ENCODE data around the gene NTNG1. TPM values are rescaled to one million over a fixed set of nuclear protein-coding genes. Genes with fewer than 3 reads are reported as not detected.

NTNG1 gene
- total RNA-seq, 1 donor from 2014 or later = 17.5 TPM

DNA sequence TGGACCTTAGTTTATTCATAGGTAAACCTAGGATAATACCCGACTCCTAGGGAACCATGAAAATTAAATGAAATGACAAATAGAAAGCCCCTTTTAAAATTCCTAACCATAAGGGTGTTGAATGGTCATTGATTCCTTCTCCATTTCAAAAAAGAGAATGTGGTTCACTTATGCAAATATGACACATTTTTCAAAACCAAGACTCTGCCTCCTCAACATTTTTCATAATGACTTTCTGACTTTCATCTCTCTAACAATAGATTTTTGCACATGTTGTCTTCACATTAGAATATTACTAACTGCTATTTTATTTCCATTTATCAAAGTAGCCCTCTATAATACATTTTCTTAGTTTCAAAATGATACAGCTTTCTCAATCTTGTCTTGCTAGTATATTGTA lies 169.1 kb downstream of the NTNG1 start:
- FAIRE-seq (no peak), DNase-seq (ENCODE audit: low spot score in 2 of 2) (no peak)

DNA sequence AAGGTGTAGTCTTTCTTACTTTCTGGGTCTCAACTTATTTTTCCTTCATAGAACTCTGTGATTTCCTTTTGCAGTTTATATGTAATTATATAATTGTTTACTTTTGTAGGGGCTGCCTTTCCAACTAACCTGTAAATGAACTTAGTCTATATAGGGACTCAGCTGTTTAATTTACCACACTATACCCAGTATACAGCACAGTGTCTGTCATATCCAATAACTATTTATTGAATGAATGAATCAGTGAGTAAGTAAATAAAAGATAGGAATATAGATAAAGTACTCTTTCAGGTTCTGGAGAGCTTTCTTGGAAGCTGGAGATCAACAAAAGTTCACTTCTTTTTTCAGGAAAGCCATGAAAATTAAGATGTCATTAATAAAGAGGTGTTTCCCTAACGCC lies 174.8 kb downstream of the NTNG1 start:
- no peak for FAIRE-seq

DNA sequence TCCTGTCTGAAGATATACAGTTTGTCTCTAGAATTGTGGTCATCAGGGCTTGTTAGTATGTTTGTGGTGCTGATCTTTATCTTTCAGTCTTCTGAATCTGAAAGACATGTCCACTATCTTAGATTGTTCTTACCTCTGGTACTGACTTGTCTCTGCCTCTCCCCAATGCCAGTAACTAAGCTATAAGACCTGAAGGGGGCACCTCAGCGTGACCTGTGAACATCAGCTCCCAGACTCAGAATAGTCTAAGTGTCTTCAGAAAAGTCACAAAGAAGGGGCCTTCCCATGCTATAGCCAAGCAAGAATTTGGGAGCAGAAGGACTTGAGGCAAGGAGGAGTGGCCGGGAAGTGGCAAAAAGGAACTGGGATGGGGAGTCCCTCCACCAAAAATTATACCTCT lies 178.1 kb downstream of the NTNG1 start:
- no peak for DNase-seq (ENCODE audit: low spot score in 2 of 2)
- no peak for FAIRE-seq

More for the DNA sequence above, 174.8 kb downstream of the NTNG1 start:
- DNase-seq (ENCODE audit: low spot score in 2 of 2) = no peak

DNA sequence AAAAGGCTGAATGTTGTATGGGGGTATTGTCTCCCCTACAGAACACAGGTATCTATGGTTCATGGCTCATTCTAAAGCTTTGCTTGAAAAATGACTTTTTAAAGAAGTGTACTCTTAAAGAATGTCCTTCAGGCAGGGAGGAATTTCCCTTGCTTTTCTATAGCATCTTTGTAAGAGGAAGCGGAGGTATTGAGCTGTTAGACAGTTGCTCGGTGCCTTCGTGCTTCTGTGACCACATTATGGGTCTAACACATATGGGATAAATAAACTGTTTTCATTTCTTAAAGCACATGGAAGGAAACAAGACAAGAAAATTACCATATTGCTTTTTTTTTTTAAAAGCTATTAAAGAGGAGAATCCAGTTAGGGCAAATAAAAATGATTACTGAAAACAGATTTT lies 182.9 kb downstream of the NTNG1 start:
- FAIRE-seq (no peak), DNase-seq (ENCODE audit: low spot score in 2 of 2) (no peak)

DNA sequence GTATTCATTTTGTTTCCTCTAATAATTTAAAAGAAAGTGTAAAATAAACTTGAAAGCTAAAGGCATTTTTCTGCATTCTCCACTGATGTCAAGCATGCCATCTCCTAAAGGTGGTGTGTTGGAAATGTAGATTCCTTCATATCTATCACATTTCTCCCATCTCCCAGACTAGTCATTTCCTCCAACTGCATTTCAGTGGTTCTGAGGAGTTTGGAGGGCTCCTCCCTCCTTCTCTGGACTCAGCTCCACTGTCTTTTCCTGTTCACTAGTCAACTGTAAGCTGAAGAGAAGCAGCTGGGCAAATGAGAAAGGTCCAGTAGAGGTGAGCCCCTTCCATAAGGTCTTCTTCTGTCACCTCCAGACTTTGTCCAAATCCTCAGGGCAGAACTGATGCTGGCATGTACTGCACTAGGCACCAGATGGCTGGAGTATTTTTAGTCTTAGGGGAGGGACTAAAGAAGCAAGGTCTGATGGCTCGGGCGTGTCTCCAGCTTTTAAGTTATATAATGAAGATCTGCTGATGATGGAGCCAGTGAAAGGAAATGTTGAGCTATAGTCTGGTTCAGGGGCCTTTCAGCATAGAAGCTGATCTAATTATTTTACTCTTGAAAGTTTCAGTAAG lies 186.1 kb downstream of the NTNG1 start:
- no peak for DNase-seq (ENCODE audit: low spot score in 2 of 2)
- FAIRE-seq = no peak

DNA sequence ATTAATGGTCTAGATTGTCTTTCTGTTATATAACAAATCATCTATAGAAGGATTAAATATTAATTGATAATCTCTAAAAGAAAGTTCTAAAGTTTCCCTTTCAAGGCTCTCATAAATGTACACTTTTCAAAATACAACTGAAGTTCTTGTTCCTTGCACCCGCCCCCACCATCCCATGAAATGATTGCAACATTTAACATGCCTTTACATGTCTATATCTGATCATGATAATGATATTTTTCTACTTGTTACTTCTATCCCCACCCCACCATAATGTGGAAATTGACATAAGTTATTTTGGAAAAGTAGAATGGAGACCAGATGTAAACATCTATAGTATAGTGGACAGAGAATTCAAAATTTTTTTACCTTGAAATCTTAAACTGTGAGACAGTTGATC lies 186.6 kb downstream of the NTNG1 start:
- no peak for DNase-seq (ENCODE audit: low spot score in 2 of 2)
- FAIRE-seq = no peak

DNA sequence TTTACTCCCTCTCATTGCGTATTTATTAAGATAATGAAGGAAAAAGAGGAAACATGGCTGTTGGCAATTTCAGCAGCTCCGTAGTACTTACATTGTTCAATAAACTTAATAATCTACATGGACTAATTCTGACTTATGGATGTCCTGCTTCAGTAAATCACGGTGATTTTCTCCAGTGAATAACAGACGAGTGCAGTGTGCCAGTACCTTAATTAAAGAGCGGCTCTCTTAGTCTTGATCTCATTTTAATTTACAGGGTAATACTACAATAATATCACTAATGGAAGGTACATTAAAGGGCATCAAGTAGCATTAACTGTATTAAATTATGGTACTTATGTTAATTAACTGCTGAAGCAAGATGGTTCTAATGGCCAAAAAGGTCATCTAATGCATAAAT lies 187.2 kb downstream of the NTNG1 start:
- DNase-seq (ENCODE audit: low spot score in 2 of 2) (no peak), FAIRE-seq (no peak)

DNA sequence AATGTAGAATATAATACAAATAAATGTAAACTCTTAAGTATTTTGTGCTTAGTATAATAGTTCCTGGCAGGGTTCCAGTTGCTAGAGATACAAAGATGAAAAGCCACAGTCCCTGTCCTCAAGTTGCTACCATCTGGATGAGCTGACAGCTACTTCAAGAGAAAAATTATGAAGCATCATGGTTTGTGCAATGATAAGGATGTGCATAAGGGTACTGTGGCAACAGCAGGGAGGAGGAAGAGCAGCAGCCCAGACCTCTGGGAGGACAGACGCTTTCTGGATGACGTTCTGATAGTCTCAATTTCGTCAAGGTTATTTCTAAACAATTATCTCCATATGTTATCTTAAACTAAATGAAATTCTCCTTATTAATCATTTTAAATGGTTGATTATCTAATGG lies 198.9 kb downstream of the NTNG1 start:
- FAIRE-seq = no peak

DNA sequence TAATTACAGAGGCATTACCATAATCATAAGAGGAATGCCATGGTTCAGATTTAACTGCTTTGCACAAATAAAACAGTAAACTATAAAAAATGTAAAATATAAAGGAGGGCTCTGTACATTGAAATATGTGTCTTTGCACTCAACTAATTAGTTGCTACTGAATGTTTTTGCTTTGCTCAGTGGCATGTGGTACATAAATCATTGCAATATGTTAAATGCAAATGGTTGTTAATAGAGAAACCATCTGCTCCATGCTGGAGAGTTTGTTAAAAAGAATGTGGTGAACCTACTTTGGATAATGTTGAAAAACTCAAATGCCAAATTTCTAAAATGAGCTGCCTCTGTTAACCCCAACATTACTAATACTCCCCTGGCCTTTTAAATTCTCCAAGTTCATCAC lies 201.5 kb downstream of the NTNG1 start:
- DNase-seq (ENCODE audit: low spot score in 2 of 2) (no peak), FAIRE-seq (no peak)

More for the DNA sequence above, 198.9 kb downstream of the NTNG1 start:
- DNase-seq (ENCODE audit: low spot score in 2 of 2) = no peak

DNA sequence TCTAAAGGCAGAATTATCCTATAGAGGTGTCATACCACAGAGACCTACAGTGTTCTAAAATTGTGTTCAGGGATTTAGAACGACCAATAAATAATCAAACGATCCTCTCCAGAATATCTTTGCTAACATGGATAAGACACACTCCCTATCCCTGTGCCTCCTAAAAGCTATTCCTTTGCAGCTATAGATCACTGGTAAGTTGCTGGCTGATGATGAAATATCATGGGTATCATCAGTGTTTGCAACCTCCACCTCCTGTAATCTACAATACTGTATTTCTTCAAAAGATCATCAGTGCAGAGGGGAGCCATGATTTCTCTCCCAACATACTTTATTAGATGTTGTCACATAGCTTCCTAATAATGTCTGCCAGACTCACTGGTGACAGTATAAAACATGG lies 201.9 kb downstream of the NTNG1 start:
- FAIRE-seq = no peak

DNA sequence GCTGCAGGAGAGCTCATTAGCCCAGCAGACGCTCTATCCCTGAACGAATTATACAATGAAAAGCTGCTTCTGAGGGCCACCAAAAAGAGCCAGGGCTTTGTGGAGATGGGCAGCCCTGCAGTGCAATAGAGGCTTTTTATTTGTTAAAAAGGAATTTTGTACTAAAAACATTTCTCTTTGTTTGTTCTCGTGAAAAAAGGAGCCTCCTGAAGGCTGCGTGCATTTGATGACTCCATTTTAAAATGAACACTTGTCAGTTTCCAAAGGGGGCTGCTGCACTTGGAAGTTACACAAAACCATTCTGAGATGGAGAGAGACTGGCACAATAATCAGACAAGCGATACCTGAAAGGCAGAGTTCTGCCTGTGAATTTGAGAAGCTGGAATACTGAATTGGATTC lies 202.8 kb downstream of the NTNG1 start:
- DNase-seq (ENCODE audit: low spot score in 2 of 2) = no peak
- no peak for FAIRE-seq

More for the DNA sequence above, 201.9 kb downstream of the NTNG1 start:
- DNase-seq (ENCODE audit: low spot score in 2 of 2) = no peak

DNA sequence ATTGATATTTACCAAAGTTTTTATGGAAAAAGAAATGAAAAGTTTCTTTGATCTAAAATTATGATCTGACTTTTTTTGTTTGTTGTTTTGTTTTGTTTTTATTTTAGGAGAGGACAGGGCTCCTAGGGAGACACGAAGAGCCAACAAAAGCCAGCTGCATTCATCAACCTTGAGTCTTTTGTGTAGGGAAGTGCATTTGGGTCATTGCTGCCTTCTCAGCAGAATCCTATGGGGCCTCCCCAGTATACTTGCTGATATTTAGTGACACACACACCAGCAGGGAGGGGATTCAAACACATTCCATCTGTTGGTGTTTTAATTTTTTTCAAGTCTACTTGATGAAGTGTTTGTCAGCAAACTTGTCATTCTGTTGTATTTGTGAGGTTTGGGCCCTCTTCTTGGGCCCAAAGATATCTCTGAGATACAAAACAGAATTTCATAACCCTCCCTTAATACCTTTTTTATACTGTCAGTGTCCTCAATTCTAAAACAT lies 203.5 kb downstream of the NTNG1 start:
- FAIRE-seq (no peak), DNase-seq (ENCODE audit: low spot score in 2 of 2) (no peak)

DNA sequence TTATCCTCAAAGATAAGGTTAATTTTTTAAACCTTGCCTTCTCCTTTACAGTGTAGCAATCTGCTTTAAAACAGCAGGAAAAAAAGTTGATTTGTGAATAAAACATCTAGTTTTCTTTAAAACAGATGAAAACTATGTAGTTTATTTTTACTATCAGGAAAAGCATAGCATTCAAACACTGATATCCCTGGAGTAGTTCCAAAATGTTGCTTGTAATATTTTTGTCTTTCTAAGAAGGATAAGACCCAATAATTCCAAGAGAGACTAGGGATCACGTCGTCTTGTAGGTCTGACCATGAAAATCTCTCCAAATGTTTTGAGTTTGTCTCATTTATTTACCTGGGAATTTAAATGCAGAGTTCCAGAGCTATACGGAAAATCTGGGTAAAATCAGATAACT lies 204.0 kb downstream of the NTNG1 start:
- no peak for FAIRE-seq

DNA sequence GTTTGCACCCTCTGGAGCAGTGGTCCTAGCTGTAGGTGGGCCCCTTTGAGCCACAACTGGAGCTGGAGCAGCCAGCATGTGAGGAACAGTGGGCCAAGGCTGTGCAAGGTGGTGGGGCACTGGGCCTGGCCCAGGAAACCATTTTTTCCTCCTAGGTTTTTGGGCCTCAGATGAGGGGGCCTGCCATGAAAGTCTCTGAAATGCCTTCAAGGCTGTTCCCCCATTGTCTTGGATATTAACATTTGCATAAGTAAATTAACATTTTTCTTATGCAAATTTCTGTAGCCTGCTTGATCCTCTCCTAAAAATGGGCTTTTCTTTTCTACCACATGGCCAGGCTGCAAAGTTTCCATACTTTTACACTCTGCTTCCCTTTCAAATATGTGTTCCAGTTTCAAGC lies 212.0 kb downstream of the NTNG1 start:
- FAIRE-seq = no peak
- no peak for DNase-seq (ENCODE audit: low spot score in 2 of 2)

More for the DNA sequence above, 204.0 kb downstream of the NTNG1 start:
- no peak for DNase-seq (ENCODE audit: low spot score in 2 of 2)

DNA sequence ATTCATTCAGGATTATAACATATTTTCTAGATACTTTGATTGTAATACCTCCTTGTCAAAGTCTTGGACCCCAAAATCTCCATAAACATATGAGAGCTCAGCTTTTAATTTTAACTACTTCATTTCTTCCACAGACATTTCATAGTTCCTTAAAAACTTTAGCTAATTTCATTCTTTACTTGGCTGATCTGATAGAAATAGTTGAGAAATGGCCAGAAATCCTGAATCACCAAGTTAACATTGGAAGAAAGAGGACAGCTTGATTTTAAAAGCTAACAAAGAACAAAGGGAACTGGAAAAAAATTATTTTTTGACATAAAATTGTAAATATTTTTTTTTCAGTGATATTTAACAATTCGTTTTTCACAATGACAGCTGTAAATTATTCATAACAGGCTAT lies 216.5 kb downstream of the NTNG1 start:
- DNase-seq (ENCODE audit: low spot score in 2 of 2) = no peak
- no peak for FAIRE-seq

DNA sequence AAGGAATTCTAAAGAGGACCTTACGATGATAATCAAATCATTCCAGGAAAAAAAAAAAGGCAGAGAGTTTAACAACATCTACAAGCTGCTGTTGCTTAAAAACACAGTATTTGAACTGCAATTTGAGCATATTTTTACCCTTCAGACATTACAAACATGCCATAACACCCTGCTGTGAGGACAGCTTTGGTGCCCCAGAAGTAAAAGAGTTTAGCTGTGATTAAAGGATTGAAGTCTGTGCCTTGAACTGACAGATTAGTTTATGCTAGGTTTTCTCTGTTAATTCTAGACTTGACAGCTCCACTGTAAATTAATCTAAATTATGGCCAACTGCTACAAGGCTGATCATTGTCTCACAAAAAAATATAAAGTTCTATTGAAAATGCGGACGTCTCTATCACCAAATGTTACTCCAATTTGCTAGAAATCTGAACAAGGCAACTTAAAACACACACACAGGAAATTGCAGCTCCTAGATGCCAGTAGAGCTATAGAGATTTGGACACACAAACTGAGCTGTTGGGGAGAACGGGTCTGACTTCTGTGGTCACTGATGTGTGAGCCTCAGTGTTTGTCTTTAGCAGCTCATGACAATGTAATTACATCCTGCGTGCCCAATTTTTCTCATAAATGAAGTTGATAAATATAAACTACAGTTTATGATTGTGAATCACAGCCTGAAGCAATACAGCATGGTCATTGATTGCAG lies 217.9 kb downstream of the NTNG1 start:
- no peak for FAIRE-seq
- DNase-seq (ENCODE audit: low spot score in 2 of 2) = no peak

DNA sequence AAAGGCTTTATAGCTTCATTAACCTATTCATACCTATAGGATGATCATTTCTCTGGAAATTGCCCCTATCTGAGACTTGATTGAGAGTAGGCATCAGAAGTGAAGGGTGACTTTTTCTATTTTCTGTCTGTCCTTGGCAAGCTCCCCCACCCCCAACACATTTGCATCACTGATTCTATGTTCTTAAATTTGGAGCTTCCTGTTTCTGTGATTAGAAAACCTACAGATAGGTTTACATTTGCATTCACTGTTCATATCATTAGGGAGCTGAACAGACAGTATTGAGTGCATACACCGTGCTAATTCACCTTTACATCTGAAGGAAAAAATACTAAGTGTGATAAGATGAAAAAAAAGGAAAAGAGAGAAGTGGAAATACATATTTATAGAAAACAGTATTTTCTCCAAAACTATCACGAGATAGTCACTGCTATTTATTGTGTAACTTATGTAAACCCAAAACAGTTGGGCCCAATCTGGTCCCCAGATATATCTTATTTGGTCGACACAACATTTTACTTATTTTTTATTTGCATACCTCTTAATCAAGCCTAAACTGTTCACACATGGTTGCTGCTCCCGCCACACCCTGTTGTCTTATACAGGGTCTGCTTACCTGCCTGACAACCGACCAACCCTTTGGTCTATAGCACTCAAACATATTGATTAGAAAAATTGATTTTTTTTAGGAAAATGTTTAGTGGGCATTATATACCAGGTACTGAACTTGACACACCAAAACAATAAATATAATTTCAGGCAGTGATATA lies 218.8 kb downstream of the NTNG1 start:
- FAIRE-seq (no peak), DNase-seq (ENCODE audit: low spot score in 2 of 2) (no peak)

DNA sequence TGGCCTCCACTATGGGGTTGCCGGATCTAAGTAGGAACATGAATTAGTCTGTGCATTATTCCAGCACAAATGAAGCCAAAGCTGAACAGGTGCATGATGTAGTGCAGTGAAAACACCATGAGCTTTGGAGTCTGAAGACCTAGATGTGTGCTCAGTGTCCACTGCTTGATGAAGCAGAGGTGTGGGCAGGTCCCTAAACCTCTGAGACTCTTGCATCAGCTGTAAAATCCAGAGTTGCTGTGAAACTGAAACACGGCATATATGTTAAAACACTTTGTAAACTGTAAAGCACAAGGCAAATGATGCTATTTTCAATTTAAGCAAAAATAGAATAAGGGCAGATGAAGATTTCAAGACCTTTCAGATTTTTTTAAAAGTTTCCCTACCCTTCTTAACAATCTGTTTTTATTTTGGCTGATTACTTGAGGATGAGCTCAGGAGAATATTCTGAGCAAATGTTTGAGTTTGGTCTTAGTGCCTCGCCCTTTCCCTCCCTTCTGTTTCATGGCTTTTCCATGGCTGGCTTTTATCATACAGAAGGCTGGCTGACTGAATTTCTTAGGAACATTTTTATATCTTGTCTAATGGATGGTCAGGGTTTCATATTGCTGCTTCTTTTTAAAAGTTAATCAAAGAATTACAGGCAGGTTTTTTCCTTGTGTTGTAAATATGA lies 221.8 kb downstream of the NTNG1 start:
- DNase-seq (ENCODE audit: low spot score in 2 of 2) (no peak), FAIRE-seq (no peak)

DNA sequence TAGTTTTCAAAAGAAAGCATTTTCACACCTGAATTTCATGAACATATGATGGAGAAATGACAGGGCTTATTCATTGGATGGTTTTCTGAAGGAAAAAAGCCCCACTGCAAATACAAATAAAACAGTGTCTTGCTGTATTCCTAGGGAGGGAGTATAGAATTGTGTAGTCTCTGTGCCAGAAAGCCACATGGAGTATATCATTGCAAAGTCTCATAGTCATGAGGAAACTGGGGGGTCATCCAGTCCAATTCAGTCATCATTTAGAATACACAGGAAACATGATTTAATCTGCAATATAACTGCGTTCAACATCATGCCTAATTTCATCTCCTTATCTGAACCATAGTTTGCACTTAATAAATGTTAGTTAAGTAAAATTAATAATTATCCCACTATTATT lies 222.3 kb downstream of the NTNG1 start:
- DNase-seq (ENCODE audit: low spot score in 2 of 2) (no peak), FAIRE-seq (no peak)

DNA sequence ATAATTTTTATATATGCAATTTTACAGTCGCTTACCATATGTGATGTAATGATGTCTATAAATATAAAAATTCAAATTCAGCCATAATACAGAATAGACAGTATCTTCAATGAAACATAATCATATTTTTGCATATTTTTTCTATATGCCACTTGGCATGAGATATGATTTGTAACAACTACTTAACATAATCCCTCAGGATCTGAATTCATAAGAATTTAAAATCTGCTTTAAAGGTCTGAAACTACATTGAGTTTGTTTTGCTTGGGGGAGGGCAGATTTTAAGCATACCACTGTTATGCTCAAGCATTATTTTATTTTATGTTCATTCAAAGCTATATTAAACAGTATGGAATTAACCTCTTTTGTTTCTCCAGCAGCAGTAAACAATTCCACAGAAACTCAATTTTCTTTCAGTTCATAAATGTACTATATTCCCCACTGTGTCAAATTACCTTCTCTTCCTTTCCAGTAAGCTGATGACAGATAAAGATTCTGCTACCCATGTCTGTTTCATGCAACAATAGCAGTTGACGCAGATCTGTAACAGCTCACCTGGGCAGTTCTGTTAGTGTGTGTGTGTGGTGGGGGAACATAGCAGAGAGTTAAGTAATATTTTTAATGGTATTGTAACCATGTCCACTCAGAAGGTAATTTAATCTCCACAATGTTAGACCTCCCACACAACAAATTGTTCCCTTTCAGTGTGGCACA lies 224.8 kb downstream of the NTNG1 start:
- no peak for FAIRE-seq
- no peak for DNase-seq (ENCODE audit: low spot score in 2 of 2)

All from frontal cortex (tissue), 4 donors.